Testis (tissue), 2 donors: ENCODE results near the gene STEAP3.

Experiments
- POLR2A ChIP-seq: fragments of 450-650 bp; IDR thresholded peaks from one replicate; pipeline ENCODE4 v1.6.1; 2017; ENCODE audit warnings: antibody characterized with exemption, mild to moderate bottlenecking, moderate library complexity
- TF ChIP-seq, protein P1 (sequence below), 3 experiments: fragments of 450-650 bp in 2 of 3; fragments of 200-600 bp in 1 of 3; sonication (generic) in 1 of 3; IDR thresholded peaks; one replicate each; pipeline ENCODE4 v1.5.1; 2016 to 2019; ENCODE audit warnings: antibody characterized with exemption in 3 of 3, mild to moderate bottlenecking in 2 of 3, moderate library complexity in 1 of 3

DNA sequence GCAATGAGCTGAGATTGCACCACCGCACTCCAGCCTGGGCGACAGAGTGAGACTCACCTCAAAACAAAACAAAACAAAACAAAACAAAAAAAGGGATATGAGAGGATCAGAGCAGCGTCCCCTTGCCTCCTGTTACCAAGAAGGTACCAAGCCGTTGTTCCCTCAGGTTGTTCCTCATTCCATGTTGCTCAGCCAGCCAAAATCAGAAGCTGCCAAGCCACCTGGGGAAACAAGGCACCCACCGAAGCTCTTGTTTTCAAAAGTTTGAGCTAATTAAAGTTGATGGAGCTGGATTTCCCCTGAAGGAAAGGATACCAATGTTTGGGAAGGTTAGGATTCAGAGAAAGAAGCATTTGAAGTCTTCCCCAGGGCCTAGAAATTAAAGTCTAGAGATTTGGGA is 21.8 kb upstream of the STEAP3 start:
- TF ChIP-seq, protein P1, sequence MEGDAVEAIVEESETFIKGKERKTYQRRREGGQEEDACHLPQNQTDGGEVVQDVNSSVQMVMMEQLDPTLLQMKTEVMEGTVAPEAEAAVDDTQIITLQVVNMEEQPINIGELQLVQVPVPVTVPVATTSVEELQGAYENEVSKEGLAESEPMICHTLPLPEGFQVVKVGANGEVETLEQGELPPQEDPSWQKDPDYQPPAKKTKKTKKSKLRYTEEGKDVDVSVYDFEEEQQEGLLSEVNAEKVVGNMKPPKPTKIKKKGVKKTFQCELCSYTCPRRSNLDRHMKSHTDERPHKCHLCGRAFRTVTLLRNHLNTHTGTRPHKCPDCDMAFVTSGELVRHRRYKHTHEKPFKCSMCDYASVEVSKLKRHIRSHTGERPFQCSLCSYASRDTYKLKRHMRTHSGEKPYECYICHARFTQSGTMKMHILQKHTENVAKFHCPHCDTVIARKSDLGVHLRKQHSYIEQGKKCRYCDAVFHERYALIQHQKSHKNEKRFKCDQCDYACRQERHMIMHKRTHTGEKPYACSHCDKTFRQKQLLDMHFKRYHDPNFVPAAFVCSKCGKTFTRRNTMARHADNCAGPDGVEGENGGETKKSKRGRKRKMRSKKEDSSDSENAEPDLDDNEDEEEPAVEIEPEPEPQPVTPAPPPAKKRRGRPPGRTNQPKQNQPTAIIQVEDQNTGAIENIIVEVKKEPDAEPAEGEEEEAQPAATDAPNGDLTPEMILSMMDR (IDR thresholded peaks at IDR 0.05), result no peak
- no peak for TF ChIP-seq POLR2A
